ENCODE measurements around the gene ALPL. TPM values are rescaled to one million over a fixed set of nuclear protein-coding genes. Genes with fewer than 3 reads are reported as not detected.

Gene ALPL
- total RNA-seq, 1 experiment from 2014 or later = 84.8 TPM

GRCh38 chr1:21601278-21602048, 92.2 kb downstream of the ALPL start:
- no peak overlapping the region for H4K91ac ChIP-seq (ENCODE audit: insufficient read length, low read depth, low read length)
- no peak overlapping the region for H2AK5ac ChIP-seq (ENCODE audit: insufficient read length, low read length)
- Mint-ChIP-seq H3K9me3 (no peaks in the 10 kb centered on the region; a peak in 2 of 5 replicates), H3K4me3 (no peak overlapping the region), H3K4me1 (peaks cover 4 to 29% of the 10 kb centered on the region in 2 experiments; a peak in 3 of 4 replicates), H3K27ac (no peak overlapping the region; a peak in 1 of 7 replicates), H3K36me3 (ENCODE audit: insufficient read depth in 1 of 3, low read depth in 3 of 3) (no peaks in the 10 kb centered on the region; a peak in 1 of 7 replicates), H3K27me3 (ENCODE audit: low read depth) (no peaks in the 10 kb centered on the region; the same call in 1 of the 2 replicates)
- H3K27me3 ChIP-seq (ENCODE audit: insufficient read depth, low read length) = no peaks in the 10 kb centered on the region
- no peaks in the 10 kb centered on the region for H3K79me1 ChIP-seq (ENCODE audit: insufficient read depth, low read depth, low read length, poor library complexity, severe bottlenecking)
- no peak overlapping the region for H2BK5ac ChIP-seq (ENCODE audit: insufficient read length, low read length)
- no peak overlapping the region for H3K9ac ChIP-seq (ENCODE audit: extremely low read depth, insufficient read length, low read length)
- H3K14ac ChIP-seq (ENCODE audit: insufficient read depth, low read length) = no peak overlapping the region
- no peak for TF ChIP-seq CTCF (conservative IDR thresholded peaks at IDR 0.05)
- H3K4me2 ChIP-seq (ENCODE audit: insufficient read depth, insufficient read length, low read length) = no peak overlapping the region
- H3K27ac ChIP-seq (ENCODE audit: insufficient read length, low read depth, low read length) = no peak overlapping the region
- no peak overlapping the region for H4K5ac ChIP-seq (ENCODE audit: insufficient read length, low read depth, low read length)
- H2BK20ac ChIP-seq (ENCODE audit: low read depth, low read length, poor library complexity, severe bottlenecking) = no peak overlapping the region
- H4K8ac ChIP-seq (replicated peaks; ENCODE audit: insufficient read length, low read depth, low read length) = no peak overlapping the region
- H3K56ac ChIP-seq (ENCODE audit: insufficient read length, low read depth, low read length) = no peak overlapping the region
- no peak overlapping the region for H3T11ph ChIP-seq (ENCODE audit: low read length)
- H4K20me1 ChIP-seq (ENCODE audit: control insufficient read depth, insufficient read depth, insufficient read length) = no peaks in the 10 kb centered on the region
- H2BK12ac ChIP-seq (ENCODE audit: insufficient read length, low read depth, low read length) = no peak overlapping the region
- DNase-seq = no peak
- no peak overlapping the region for H2AFZ ChIP-seq (ENCODE audit: low read length)
- no peaks in the 10 kb centered on the region for H3K23me2 ChIP-seq (ENCODE audit: insufficient read length, low read depth, low read length, poor library complexity, severe bottlenecking)
- H3K4ac ChIP-seq (ENCODE audit: low read depth, low read length) = no peak overlapping the region
- H3K79me2 ChIP-seq (ENCODE audit: insufficient read depth, low read length) = no peaks in the 10 kb centered on the region
- H3K9me3 ChIP-seq (ENCODE audit: control insufficient read depth, low read depth, low read length) = no peaks in the 10 kb centered on the region
- H3K23ac ChIP-seq (ENCODE audit: insufficient read length, low read depth, low read length) = no peak overlapping the region
- H3K18ac ChIP-seq (ENCODE audit: insufficient read length, low read depth, low read length) = no peak overlapping the region
- WGBS (ENCODE audit: extremely low coverage, insufficient read length, low lambda C conversion rate) = no CpG with 5 or more reads among the region's 30 CpGs
- no peaks in the 10 kb centered on the region for H3K4me1 ChIP-seq (ENCODE audit: insufficient read depth, low read length)
- no peak overlapping the region for H2BK15ac ChIP-seq (ENCODE audit: low read depth, low read length)
- H2BK120ac ChIP-seq (ENCODE audit: low read depth, low read length, poor library complexity, severe bottlenecking) = no peak overlapping the region
